HG03342 (cell line): ENCODE data around the gene TUBG1.
"Not testable (repeated sequence)": the region's sequence is repeated elsewhere in the genome, so short reads cannot be mapped to it uniquely, and the experiment has no call there.

Experiments
- ATAC-seq: cut with Tn5 transposase; IDR thresholded peaks from one replicate; pipeline ENCODE4 v1.9.1; 2021; ENCODE audit warnings: mild to moderate bottlenecking, moderate library complexity; ENCODE audit not compliant: unreplicated experiment

Gene TUBG1

GRCh38 chr17:42623271-42623670, 13.8 kb downstream of the TUBG1 start:
- no peak for ATAC-seq

GRCh38 chr17:42623732-42624596, 14.5 kb downstream of the TUBG1 start:
- ATAC-seq, result no peak

GRCh38 chr17:42627032-42627764, 17.7 kb downstream of the TUBG1 start:
- ATAC-seq, result not testable (repeated sequence)

GRCh38 chr17:42629411-42630009, 20.0 kb downstream of the TUBG1 start:
- ATAC-seq, result no peak

- ATAC-seq, result no peak
Observed at GRCh38 chr17:42632949-42633444, 23.5 kb downstream of the TUBG1 start.

- no peak for ATAC-seq
Observed at GRCh38 chr17:42639525-42640113, 30.1 kb downstream of the TUBG1 start.

GRCh38 chr17:42640121-42640520, 30.6 kb downstream of the TUBG1 start:
- no peak for ATAC-seq

GRCh38 chr17:42642336-42642735, 32.9 kb downstream of the TUBG1 start:
- no peak for ATAC-seq

- no peak for ATAC-seq
Observed at GRCh38 chr17:42647778-42648177, 38.3 kb downstream of the TUBG1 start.

- ATAC-seq, result no peak
Observed at GRCh38 chr17:42651392-42651791, 41.9 kb downstream of the TUBG1 start.

GRCh38 chr17:42653179-42654124, 44.0 kb downstream of the TUBG1 start:
- ATAC-seq, result no peak

GRCh38 chr17:42655528-42655927, 46.0 kb downstream of the TUBG1 start:
- no peak for ATAC-seq

- no peak for ATAC-seq
Observed at GRCh38 chr17:42657824-42658588, 48.5 kb downstream of the TUBG1 start.

- no peak for ATAC-seq
Observed at GRCh38 chr17:42659079-42659931, 49.8 kb downstream of the TUBG1 start, which contains the start of gene TUBG2. Gene TUBG2 (plus strand): TSS chr17:42659284. CDS start chr17:42659504, 220 bp downstream.

GRCh38 chr17:42659932-42660274, 50.4 kb downstream of the TUBG1 start:
- not testable (repeated sequence) for ATAC-seq

GRCh38 chr17:42660692-42661345, 51.3 kb downstream of the TUBG1 start:
- no peak for ATAC-seq
